Panc1 (cell line): ENCODE results near the gene OSBPL5. TPM values are rescaled to one million over a fixed set of nuclear protein-coding genes. Genes with fewer than 3 reads are reported as not detected.

Source experiments
- ATAC-seq: fragments of 200-7000 bp; cut with Tn5 transposase; 2 replicates; pipeline ENCODE4 v1.9.1; 2020; ENCODE audit warnings: mild to moderate bottlenecking, moderate library complexity
- BruUV-seq: library from RNA; stranded (reverse); fragments of 400-500 nt; replicated peaks from 2 replicates; lab custom pipeline; 2021; lab: Mats Ljungman, UMichigan
- CTCF ChIA-PET: fragments of 300-600 bp; sonication (Branson Sonifier 250); formaldehyde crosslinking; loops from one replicate; lab custom pipeline; 2022; ENCODE audit warnings: antibody characterized with exemption; lab: Charles Lee
- POLR2A ChIA-PET: fragments of 300-600 bp; sonication (Branson Sonifier 250); formaldehyde crosslinking; loops from one replicate; lab custom pipeline; 2022; ENCODE audit warnings: antibody characterized with exemption; lab: Charles Lee
- DNase-seq: peaks from one replicate; pipeline ENCODE4 v3.0.0-alpha.2; 2010; ENCODE audit warnings: low read depth, low spot score
- H3K27ac ChIP-seq: 2 replicates; pipeline ENCODE4 v1.5.1; 2011; ENCODE audit warnings: mild to moderate bottlenecking, low read length, inconsistent platforms
- H3K27me3 ChIP-seq: fragments of 200-500 bp; sonication (Bioruptor generic); 2 replicates; pipeline ENCODE4 v1.6.0; 2014; ENCODE audit warnings: low read length, inconsistent platforms; ENCODE audit not compliant: control insufficient read depth, insufficient read depth
- H3K36me3 ChIP-seq: fragments of 200-500 bp; sonication (Bioruptor generic); 2 replicates; pipeline ENCODE4 v1.5.1; 2014; ENCODE audit warnings: inconsistent platforms, mild to moderate bottlenecking, low read length, moderate library complexity; ENCODE audit not compliant: control insufficient read depth, insufficient read depth
- H3K4me1 ChIP-seq: 2 replicates; pipeline ENCODE4 v1.5.1; 2011; ENCODE audit warnings: inconsistent platforms, mild to moderate bottlenecking, low read length, moderate library complexity; ENCODE audit not compliant: control insufficient read depth, insufficient read depth
- H3K4me3 ChIP-seq, 2 experiments: 2 replicates each; pipeline ENCODE4 v1.5.1; 2011 to 2012; ENCODE audit warnings: low read depth in 2 of 2, low read length in 2 of 2, mild to moderate bottlenecking in 2 of 2, inconsistent platforms in 1 of 2, moderate library complexity in 1 of 2
- H3K9me3 ChIP-seq: fragments of 200-500 bp; sonication (Bioruptor generic); 2 replicates; pipeline ENCODE4 v1.5.1; 2014; ENCODE audit warnings: low read depth, mild to moderate bottlenecking, inconsistent platforms, low read length, moderate library complexity; ENCODE audit not compliant: control insufficient read depth, insufficient read depth
- CTCF ChIP-seq: fragments of 450-650 bp; IDR thresholded peaks from 2 replicates; pipeline ENCODE4 v1.5.1; 2017; ENCODE audit warnings: mild to moderate bottlenecking
- POLR2AphosphoS5 ChIP-seq: IDR thresholded peaks from 2 replicates; pipeline ENCODE4 v1.6.1; 2012; ENCODE audit warnings: mild to moderate bottlenecking, low read depth, low read length, moderate library complexity
- REST ChIP-seq, 2 experiments: IDR thresholded peaks; 2 replicates each; pipeline ENCODE4 v1.6.1; 2011 to 2012; ENCODE audit warnings: low read depth in 2 of 2, control low read depth in 1 of 2, low read length in 1 of 2, mild to moderate bottlenecking in 1 of 2, moderate library complexity in 1 of 2; ENCODE audit not compliant: insufficient read depth in 1 of 2
- SIN3A ChIP-seq: IDR thresholded peaks from 2 replicates; pipeline ENCODE4 v1.6.1; 2012; ENCODE audit warnings: low read depth, mild to moderate bottlenecking, low read length, moderate library complexity, borderline replicate concordance; ENCODE audit not compliant: insufficient read depth
- TCF7L2 ChIP-seq: IDR thresholded peaks from 2 replicates; pipeline ENCODE4 v1.6.1; 2011; ENCODE audit warnings: mild to moderate bottlenecking, low read depth, low read length, inconsistent platforms
- in situ Hi-C: cut with HindIII; loops from 2 replicates; pipeline ENCODE4 v1.10.0; 2016; ENCODE audit warnings: low sequenced_read_pairs, low pct_unique_long_range_greater_than_20kb
- intact Hi-C: fragments of 100-400 bp; cut with micrococcal nuclease; formaldehyde crosslinking; loops from one replicate; pipeline ENCODE4 v1.10.0; 2022; ENCODE audit not compliant: unreplicated experiment
- total RNA-seq: library from RNA; stranded (reverse); gene quantifications from one replicate; pipeline ENCODE4 v1.2.1, GENCODE V29; 2021; ENCODE audit not compliant: unreplicated experiment

Gene OSBPL5
- total RNA-seq, 1 experiment from 2014 or later, result 20.2 TPM

- TF ChIP-seq CTCF (no peak), REST (IDR thresholded peaks at IDR 0.05; ENCODE audit: insufficient read depth in 1 of 2, low read depth in 2 of 2, low read length in 1 of 2) (no peak)
- Histone ChIP-seq H3K36me3 (no peaks in the 10 kb centered on the region), H3K9me3 (no peaks in the 10 kb centered on the region), H3K4me1 (peaks cover 43% of the 10 kb centered on the region), H3K27ac (no peak overlapping the region; the same call in 1 of the 2 replicates), H3K4me3 (peak overlapping the region in 1 of 2 experiments; percentile 54; a peak in 2 of 4 replicates), H3K27me3 (no peaks in the 10 kb centered on the region)
- ATAC-seq (no peak), DNase-seq (no peak)
- no TSS peak for BruUV-seq
- CTCF ChIA-PET, result interaction anchor here (0.8 kb wide), 1 partner anchor 53 kb away, joined by 3 read pairs; no protein-coding TSS in a partner anchor
- intact Hi-C loops, result no loop called here
- in situ Hi-C loops, result no loop called here
- POLR2A ChIA-PET, result no interaction called here
These were observed 3.8 kb downstream of the OSBPL5 start for GRCh38 chr11:3161309-3161708.

GRCh38 chr11:3160252-3161031, 4.7 kb downstream of the OSBPL5 start:
- intact Hi-C loops, result no loop called here

More at GRCh38 chr11:3160252-3161031, 4.7 kb downstream of the OSBPL5 start:
- peak overlapping the region; percentile 64 for H3K27ac ChIP-seq
- no peaks in the 10 kb centered on the region for H3K27me3 ChIP-seq
- peak overlapping the region; percentile 44 to 54 for H3K4me3 ChIP-seq
- peaks cover 46% of the 10 kb centered on the region for H3K4me1 ChIP-seq
- POLR2A ChIA-PET, result interaction anchor here (0.5 kb wide), 1 partner anchor 35 kb away, joined by 3 read pairs; no protein-coding TSS in a partner anchor
- ATAC-seq, result peak; percentile 85
- CTCF ChIA-PET, result interaction anchor here (0.6 kb wide), 1 partner anchor 50 kb away, joined by 4 read pairs; no protein-coding TSS in a partner anchor
- TF ChIP-seq REST (IDR thresholded peaks at IDR 0.05; ENCODE audit: insufficient read depth in 1 of 2, low read depth in 2 of 2, low read length in 1 of 2), result 0 out of 4 replicates have a peak, but pooled peaks of 1 of the 2 experiments have one; percentile 21
- no peak for TF ChIP-seq POLR2AphosphoS5
- TF ChIP-seq TCF7L2, result peak; percentile 68; the same call in 1 of the 2 replicates
- no peak for TF ChIP-seq CTCF
- TF ChIP-seq SIN3A, result no peak; the same call in 1 of the 2 replicates
- in situ Hi-C loops, result no loop called here
- DNase-seq, result peak; percentile 20
- no TSS peak for BruUV-seq
- H3K36me3 ChIP-seq, result no peaks in the 10 kb centered on the region
- no peaks in the 10 kb centered on the region for H3K9me3 ChIP-seq
